Heart left ventricle (tissue), 16 donors: Measurements from ENCODE around the gene RGL1. TPM values are rescaled to one million over a fixed set of nuclear protein-coding genes. Genes with fewer than 3 reads are reported as not detected.

Experiments used
- ATAC-seq, 4 donors: fragments of 200-7000 bp; cut with Tn5 transposase; one replicate each; pipeline ENCODE4 v1.9.1; 2020 to 2022; ENCODE audit warnings: moderate library complexity in 4 of 4, mild to moderate bottlenecking in 3 of 4, moderate number of reproducible peaks in 1 of 4
- DNase-seq, 5 donors: peaks; one replicate each; pipeline ENCODE4 v3.0.0-alpha.2; 2020
- H3K27ac ChIP-seq, 12 donors: fragments of 200-600 bp; sonication (generic) in 4 of 12; one replicate each; pipeline versions ENCODE4 v1.5.0 to v1.8.0; 2016 to 2022; ENCODE audit warnings: mild to moderate bottlenecking in 2 of 12
- H3K27me3 ChIP-seq, 9 donors: fragments of 200-600 bp; sonication (generic) in 2 of 9; one replicate each; pipeline versions ENCODE4 v1.5.1 to v1.8.0; 2016 to 2022; ENCODE audit warnings: mild to moderate bottlenecking in 3 of 9
- H3K36me3 ChIP-seq, 9 donors: fragments of 200-600 bp; sonication (generic) in 2 of 9; one replicate each; pipeline versions ENCODE4 v1.5.0 to v1.8.0; 2018 to 2022; ENCODE audit warnings: mild to moderate bottlenecking in 2 of 9
- H3K4me1 ChIP-seq, 12 donors: fragments of 200-600 bp; sonication (generic) in 4 of 12; one replicate each; pipeline versions ENCODE4 v1.5.0 to v1.8.0; 2016 to 2022; ENCODE audit warnings: mild to moderate bottlenecking in 3 of 12
- H3K4me3 ChIP-seq, 12 donors: fragments of 200-600 bp; sonication (generic) in 4 of 12; one replicate each; pipeline versions ENCODE4 v1.5.0 to v1.8.0; 2017 to 2022; ENCODE audit warnings: mild to moderate bottlenecking in 9 of 12, moderate library complexity in 4 of 12
- H3K9me3 ChIP-seq, 12 donors: fragments of 200-600 bp; sonication (generic) in 4 of 12; one replicate each; pipeline versions ENCODE4 v1.5.0 to v1.8.0; 2016 to 2022; ENCODE audit warnings: mild to moderate bottlenecking in 1 of 12
- CTCF ChIP-seq, 12 donors: fragments of 200-600 bp; sonication (generic) in 4 of 12; IDR thresholded peaks; one replicate each; pipeline versions ENCODE4 v1.5.0 to v1.8.0; 2018 to 2022; ENCODE audit warnings: antibody characterized with exemption in 12 of 12, mild to moderate bottlenecking in 5 of 12
- POLR2A ChIP-seq, 2 donors: fragments of 450-650 bp; IDR thresholded peaks; one replicate each; pipeline ENCODE4 v1.6.1; 2017; ENCODE audit warnings: antibody characterized with exemption in 2 of 2, mild to moderate bottlenecking in 2 of 2, moderate library complexity in 2 of 2
- WGBS, 4 donors: extraction: QIAGEN DNeasy Blood & Tissue Kit in 2 of 4; methylation state at CpG; one replicate each; pipeline versions ENCODE4 v1.1.5 to v1.1.7; 2013 to 2018; 5-methylcytosine and 5-hydroxymethylcytosine counted together
- intact Hi-C, 10 donors: fragments of 100-400 bp; cut with DNase I; formaldehyde crosslinking; loops; one replicate each; pipeline versions ENCODE4 v1.11.1 to v1.14.2; 2022
- polyA plus RNA-seq, 2 donors: library from polyadenylated mRNA; stranded (reverse); fragments of 200-250 nt; gene quantifications; one replicate each; pipeline ENCODE4 v1.2.3, GENCODE V29; 2013
- total RNA-seq, 9 donors: library from RNA; depleted of rRNA in 2 of 9; stranded (reverse); fragments of >200 nt in 2 of 9; fragmentation: NEBNext Ultra II Directional in 3 of 9; extraction: Animal tissue kit (Norgen Biotek cat#: 25700) in 3 of 9; gene quantifications; one replicate each; pipeline versions ENCODE4 v1.1.0 to v1.2.4, GENCODE V29; 2016 to 2023
- donor health status: ischemic (EF 13 %, LVEDD 7.1; RV severe dilation, severe dysfunction).
- donor health status: healthy with polysubstance abuse.
- donor health status: DM: no; HTN: yes; CAD: no.
- donor health status: DM: no; HTN: no; CAD: no.
- donor health status: ischemic (EF 25% LVEDD 6.9; RV normal size, moderate dysfunction).
- donor health status: ischemic (EF 25% LVEDD 5.7; RV mildly dilated, moderate dysfunction).
- donor health status: healthy.
- donor health status: DM: yes; HTN: yes; CAD: no.
- donor health status: ischemic (EF 35%, LVEDD 5.7; RV mildly dilated, moderate dysfunction).
- donor health status: nonischemic (EF 11% LVEDD 7.7; RV severe dilation, severe dysfunction).
- donor health status: DM: yes; HTN: yes; CAD: no.
- donor health status: PGD.
- donor health status: ischemic (EF 29% LVEDD 5.4; RV normal size, mild dysfunction).
- donor health status: nonischemic (EF 23%, LVEDD 6.1; RV moderate dilation, normal function).

RGL1 gene
- total and polyA plus RNA-seq, 11 donors: 5.6 to 50.6 (median 15.5) TPM

GRCh38 chr1:183883623-183884022, 78.7 kb downstream of the RGL1 start:
- H3K36me3 ChIP-seq: peaks cover 0 to 55% (median 33%) of the 10 kb centered on the region in 9 donors
- 68 to 81% (median 78%) methylated on average over 5 of the region's 5 CpGs for WGBS, 4 donors
- H3K27ac ChIP-seq: peak overlapping the region in 2 of 12 donors; percentile 53 to 80
- no peaks in the 10 kb centered on the region for H3K27me3 ChIP-seq
- peaks cover 4 to 93% (median 47%) of the 10 kb centered on the region in 12 donors for H3K4me1 ChIP-seq
- peak in 1 of 5 donors; percentile 41 for DNase-seq
- ATAC-seq: peak in 2 of 4 donors; percentile 8 to 27
- no peak overlapping the region for H3K4me3 ChIP-seq
- no peaks in the 10 kb centered on the region for H3K9me3 ChIP-seq
- intact Hi-C loops: loop anchor here in 1 of 10 donors (10.0 kb wide), 1 partner anchor 69 kb away; no protein-coding TSS in a partner anchor
- TF ChIP-seq POLR2A (IDR thresholded peaks at IDR 0.05): no peak
- no peak for TF ChIP-seq CTCF (IDR thresholded peaks at IDR 0.05)

- DNase-seq: no peak
- ATAC-seq: no peak
- no peaks in the 10 kb centered on the region for H3K9me3 ChIP-seq
- H3K4me3 ChIP-seq: no peak overlapping the region
- H3K36me3 ChIP-seq: peaks cover 0 to 64% (median 42%) of the 10 kb centered on the region in 9 donors
- TF ChIP-seq CTCF (IDR thresholded peaks at IDR 0.05) (no peak), POLR2A (IDR thresholded peaks at IDR 0.05) (no peak)
- peaks cover 4 to 93% (median 50%) of the 10 kb centered on the region in 12 donors for H3K4me1 ChIP-seq
- 91 to 96% (median 94%) methylated on average over 4 of the region's 4 CpGs for WGBS, 4 donors
- H3K27ac ChIP-seq: peak overlapping the region in 1 of 12 donors; percentile 80
- no peaks in the 10 kb centered on the region for H3K27me3 ChIP-seq
- intact Hi-C loops: loop anchor here in 1 of 10 donors (10.0 kb wide), 1 partner anchor 70 kb away; no protein-coding TSS in a partner anchor
Measured at GRCh38 chr1:183884526-183884925, 79.6 kb downstream of the RGL1 start.

GRCh38 chr1:183885142-183885735, 80.3 kb downstream of the RGL1 start:
- TF ChIP-seq CTCF (IDR thresholded peaks at IDR 0.05): no peak
- no peak for TF ChIP-seq POLR2A (IDR thresholded peaks at IDR 0.05)
- Histone ChIP-seq H3K36me3 (peaks cover 0 to 66% (median 49%) of the 10 kb centered on the region in 9 donors), H3K9me3 (no peaks in the 10 kb centered on the region), H3K4me1 (peaks cover 4 to 88% (median 44%) of the 10 kb centered on the region in 12 donors), H3K27ac (peak overlapping the region in 1 of 12 donors; percentile 80), H3K4me3 (no peak overlapping the region), H3K27me3 (no peaks in the 10 kb centered on the region)
- DNase-seq (no peak), ATAC-seq (no peak)
- 78 to 97% (median 89%) methylated on average over 1 of the region's 1 CpG for WGBS, 4 donors
- intact Hi-C loops: loop anchor here in 1 of 10 donors (10.0 kb wide), 1 partner anchor 70 kb away; no protein-coding TSS in a partner anchor

- H3K4me3 ChIP-seq: no peak overlapping the region
- H3K27ac ChIP-seq: peak overlapping the region in 1 of 12 donors; percentile 80
- ATAC-seq (no peak), DNase-seq (no peak)
- TF ChIP-seq CTCF (IDR thresholded peaks at IDR 0.05) (no peak), POLR2A (IDR thresholded peaks at IDR 0.05) (no peak)
- peaks cover 0 to 65% (median 59%) of the 10 kb centered on the region in 9 donors for H3K36me3 ChIP-seq
- no peaks in the 10 kb centered on the region for H3K9me3 ChIP-seq
- 88 to 95% (median 90%) methylated on average over 3 of the region's 3 CpGs for WGBS, 4 donors
- intact Hi-C loops: loop anchor here in 1 of 10 donors (10.0 kb wide), 1 partner anchor 71 kb away; no protein-coding TSS in a partner anchor
- H3K4me1 ChIP-seq: peaks cover 4 to 80% (median 36%) of the 10 kb centered on the region in 12 donors
- no peaks in the 10 kb centered on the region for H3K27me3 ChIP-seq
Measured at GRCh38 chr1:183886083-183886828, 81.3 kb downstream of the RGL1 start.
